NK-92 (cell line): ENCODE data around the gene EPB41L3.

Source experiments
- DNase-seq: peaks from one replicate; lab custom pipeline; 2025; ENCODE audit not compliant: unreplicated experiment; lab: John Stamatoyannopoulos, UW

The EPB41L3 gene

GRCh38 chr18:5419030-5419429, 124.8 kb downstream of the EPB41L3 start:
- no peak for DNase-seq

- no peak for DNase-seq
Observed at GRCh38 chr18:5417342-5417741, 126.5 kb downstream of the EPB41L3 start.

GRCh38 chr18:5416112-5416511, 127.7 kb downstream of the EPB41L3 start:
- DNase-seq = no peak

- DNase-seq = no peak
Observed at GRCh38 chr18:5415665-5416064, 128.1 kb downstream of the EPB41L3 start.

GRCh38 chr18:5415031-5415430, 128.8 kb downstream of the EPB41L3 start:
- no peak for DNase-seq

GRCh38 chr18:5414546-5414945, 129.3 kb downstream of the EPB41L3 start:
- no peak for DNase-seq

GRCh38 chr18:5413447-5413846, 130.3 kb downstream of the EPB41L3 start:
- no peak for DNase-seq

- no peak for DNase-seq
Observed at GRCh38 chr18:5410582-5410981, 133.2 kb downstream of the EPB41L3 start.

- no peak for DNase-seq
Observed at GRCh38 chr18:5398269-5398668, 145.5 kb downstream of the EPB41L3 start.

GRCh38 chr18:5397102-5397501, 146.7 kb downstream of the EPB41L3 start:
- no peak for DNase-seq

- no peak for DNase-seq
Observed at GRCh38 chr18:5395860-5396448, 147.8 kb downstream of the EPB41L3 start.

- no peak for DNase-seq
Observed at GRCh38 chr18:5393779-5394178, 150.0 kb downstream of the EPB41L3 start.

- no peak for DNase-seq
Observed at GRCh38 chr18:5391409-5391808, 152.4 kb downstream of the EPB41L3 start.

GRCh38 chr18:5389356-5389755, 154.4 kb downstream of the EPB41L3 start:
- DNase-seq = no peak

GRCh38 chr18:5388896-5389295, 154.9 kb downstream of the EPB41L3 start:
- no peak for DNase-seq

GRCh38 chr18:5380586-5380985, 163.2 kb downstream of the EPB41L3 start:
- DNase-seq = no peak

GRCh38 chr18:5376986-5377385, 166.8 kb downstream of the EPB41L3 start:
- no peak for DNase-seq

- DNase-seq = no peak
Observed at GRCh38 chr18:5370332-5370731, 173.5 kb downstream of the EPB41L3 start.

GRCh38 chr18:5369513-5369912, 174.3 kb downstream of the EPB41L3 start:
- no peak for DNase-seq

- DNase-seq = no peak
Observed at GRCh38 chr18:5365443-5365842, 178.4 kb downstream of the EPB41L3 start.

- no peak for DNase-seq
Observed at GRCh38 chr18:5350636-5351035, 193.2 kb downstream of the EPB41L3 start.
